ENCODE measurements around the gene NUDT4.

DNA sequence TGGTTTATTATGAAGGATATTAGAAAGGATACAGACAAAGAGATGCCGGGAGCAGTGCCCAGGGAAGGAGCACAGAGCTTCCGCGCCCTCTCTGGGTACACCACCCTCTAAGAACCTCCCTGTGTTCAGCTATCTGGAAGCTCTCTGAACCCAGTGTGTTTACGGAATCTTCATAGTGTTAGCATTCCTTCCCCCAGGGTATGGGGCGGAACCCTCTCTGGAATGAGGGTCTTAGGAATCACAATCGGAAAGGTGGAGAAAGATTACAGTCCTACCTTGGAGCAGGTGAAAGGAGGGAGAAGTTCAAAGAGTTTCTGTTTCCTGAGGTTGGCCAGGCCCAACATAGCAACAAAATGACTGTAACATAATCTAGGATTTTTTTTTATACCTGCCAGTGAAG is 6.8 kb upstream of the NUDT4 start:
- no peak for TF ChIP-seq POLR2A (IDR thresholded peaks at IDR 0.05; ENCODE audit: low read depth, low read length)
- TF ChIP-seq POLR2AphosphoS5 (IDR thresholded peaks at IDR 0.05; ENCODE audit: low read depth, low read length) = no peak

All from GM12892 (cell line).